T-helper 1 cell (primary cell): Measurements from ENCODE around the gene DHCR7.

ENCODE experiments used
- DNase-seq, 5 donors: peaks; one replicate each; pipeline ENCODE4 v3.0.0-alpha.2; 2012 to 2020

DHCR7 gene

DNA sequence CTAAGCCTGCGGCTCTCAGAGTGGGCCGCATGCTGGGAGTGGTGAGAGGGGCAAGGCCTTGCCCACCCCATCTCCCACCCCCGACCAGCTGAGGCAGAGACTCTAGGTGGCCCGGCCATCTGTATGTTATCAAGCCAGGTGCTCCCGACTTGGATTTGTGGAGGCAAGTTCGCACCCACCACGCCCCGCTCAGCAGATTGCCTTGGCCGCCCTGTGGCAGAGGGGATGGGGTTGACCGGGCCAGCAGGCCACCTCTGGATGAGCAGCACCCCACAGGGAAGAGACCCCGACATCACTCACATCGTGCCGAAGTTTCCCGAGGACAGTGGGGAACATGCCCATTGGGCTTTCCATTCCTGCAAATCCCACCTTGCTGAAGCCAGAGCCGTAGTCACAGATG is 40.8 kb downstream of the DHCR7 start:
- no peak for DNase-seq

DNA sequence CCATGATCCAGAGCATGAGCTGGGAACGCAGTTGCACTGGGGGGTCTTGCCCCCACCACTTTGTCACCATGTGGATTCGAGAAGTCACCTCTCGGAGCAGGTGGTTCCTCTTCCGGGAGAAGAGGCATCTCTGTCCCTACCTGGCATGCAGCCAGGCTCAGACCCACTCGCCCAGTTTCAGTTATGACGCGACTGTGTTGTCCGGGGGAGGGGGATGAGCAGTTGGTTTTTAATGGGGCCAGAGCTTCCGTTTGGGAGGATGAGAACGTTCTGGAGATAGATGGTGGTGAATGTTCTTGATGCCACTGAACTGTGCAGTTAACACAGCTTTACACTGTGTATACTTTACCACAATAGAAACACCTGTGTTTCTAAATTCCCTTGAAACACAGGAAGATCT is 41.5 kb downstream of the DHCR7 start:
- no peak for DNase-seq

- DNase-seq: no peak
These were observed 44.0 kb downstream of the DHCR7 start for GRCh38 chr11:71404209-71404608.

GRCh38 chr11:71402878-71403277 is 45.3 kb downstream of the DHCR7 start:
- DNase-seq: no peak

- DNase-seq: no peak
These were observed 48.0 kb downstream of the DHCR7 start for GRCh38 chr11:71400216-71400615.

DNA sequence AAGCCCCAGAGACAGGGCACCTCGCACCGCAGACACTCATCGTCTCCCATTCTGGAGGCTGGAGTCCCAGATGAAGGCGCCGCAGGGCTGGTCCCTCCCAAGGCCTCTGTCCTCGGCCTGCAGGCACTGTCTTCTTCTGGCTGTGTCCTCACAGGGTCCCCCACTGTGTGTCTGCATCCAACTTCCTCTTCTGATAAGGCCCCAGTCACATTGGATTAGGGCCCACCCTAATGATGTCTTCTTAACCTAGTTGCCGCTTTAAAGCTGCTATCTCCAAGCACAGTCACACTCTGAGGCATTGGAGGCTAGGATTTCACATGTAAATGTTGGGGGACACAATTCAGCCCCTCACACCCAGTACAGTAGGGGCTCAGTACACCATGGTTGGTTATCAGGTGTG is 48.9 kb downstream of the DHCR7 start:
- DNase-seq: no peak

DNA sequence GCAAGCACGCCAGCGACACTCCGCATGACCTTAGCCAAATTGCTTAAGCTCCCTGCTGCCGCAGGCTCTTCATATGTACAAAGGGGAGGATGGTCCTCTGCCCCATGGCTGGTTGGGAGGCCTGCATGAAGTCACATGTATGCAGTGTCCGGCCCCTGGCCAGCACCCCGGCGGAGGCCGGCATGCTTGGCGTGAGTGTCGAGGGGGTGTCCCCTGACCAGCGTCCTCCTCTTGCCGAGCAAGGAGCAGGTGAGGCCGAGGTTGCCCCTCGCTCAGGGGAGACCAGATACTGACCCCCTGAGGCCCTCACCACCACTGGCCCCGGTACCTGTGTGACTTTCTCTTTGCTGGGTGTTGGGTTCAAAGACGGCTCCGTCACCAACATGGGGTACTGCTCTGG is 50.2 kb downstream of the DHCR7 start:
- no peak for DNase-seq

- DNase-seq: no peak
These were observed 50.8 kb downstream of the DHCR7 start for GRCh38 chr11:71397331-71397860.

DNA sequence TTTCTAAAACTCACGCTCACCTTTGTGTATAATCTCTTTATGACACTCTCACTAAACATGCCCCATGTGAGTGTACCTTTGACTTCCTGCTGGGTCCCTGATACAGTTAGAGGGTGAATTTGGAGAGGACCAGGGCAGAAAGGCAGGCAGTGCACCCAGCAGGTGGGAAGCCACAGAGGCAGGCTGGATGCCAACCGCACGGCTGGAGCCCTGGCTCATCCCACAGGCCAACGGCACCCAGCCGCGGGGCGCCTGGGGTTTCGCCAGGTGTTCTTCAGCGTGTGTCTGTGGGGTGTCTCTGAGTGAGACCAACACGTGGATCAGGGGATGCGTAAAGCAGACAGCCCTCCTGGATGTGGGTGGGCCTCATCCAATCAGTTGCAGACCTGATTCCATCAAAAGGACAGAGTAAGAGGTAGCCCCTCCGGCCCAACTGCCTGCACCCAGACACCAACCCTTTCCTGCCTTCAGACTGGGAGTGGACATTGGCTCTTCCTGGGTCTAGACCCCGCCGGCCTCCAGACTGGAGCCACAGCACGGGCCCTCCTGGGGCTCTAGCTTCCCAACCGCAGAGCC is 51.6 kb downstream of the DHCR7 start:
- DNase-seq: no peak

GRCh38 chr11:71395774-71396173 is 52.4 kb downstream of the DHCR7 start:
- no peak for DNase-seq

GRCh38 chr11:71395263-71395560 is 53.0 kb downstream of the DHCR7 start:
- no peak for DNase-seq

DNA sequence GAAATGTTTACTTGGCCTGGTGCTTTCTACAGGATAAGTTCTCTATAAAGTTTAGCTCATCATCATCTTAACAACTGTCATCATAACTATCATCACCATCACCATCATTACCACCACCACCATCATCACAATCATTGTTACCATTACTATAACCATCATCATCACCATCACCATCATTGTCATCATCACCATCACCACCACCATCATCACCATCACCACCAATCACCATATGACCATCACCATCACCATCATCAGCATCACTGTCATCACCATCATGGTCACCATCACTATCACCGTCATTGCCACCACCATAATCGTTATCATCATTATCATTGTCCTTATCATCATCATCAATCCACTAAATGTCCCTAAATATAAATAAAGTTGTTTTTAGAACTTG is 54.9 kb downstream of the DHCR7 start:
- DNase-seq: no peak

DNA sequence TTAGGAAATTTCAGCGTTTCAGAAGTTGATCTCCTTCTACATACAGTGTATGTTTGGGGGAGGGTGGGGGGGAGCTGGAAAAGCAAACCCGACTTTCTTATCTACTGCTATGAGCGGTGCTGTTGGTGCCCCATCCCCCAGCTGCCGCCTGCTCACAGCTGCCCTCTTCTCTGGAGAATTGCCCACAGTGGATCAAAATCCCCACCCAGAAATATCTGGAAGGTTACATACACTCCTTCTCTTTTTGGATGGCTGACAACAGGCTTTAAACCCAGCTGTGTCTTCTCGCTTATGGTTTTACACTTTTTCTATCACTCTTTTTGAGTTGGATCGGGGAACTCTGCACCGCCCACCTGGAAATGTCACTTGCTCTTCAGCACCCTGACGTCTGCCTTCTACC is 56.4 kb downstream of the DHCR7 start:
- no peak for DNase-seq

DNA sequence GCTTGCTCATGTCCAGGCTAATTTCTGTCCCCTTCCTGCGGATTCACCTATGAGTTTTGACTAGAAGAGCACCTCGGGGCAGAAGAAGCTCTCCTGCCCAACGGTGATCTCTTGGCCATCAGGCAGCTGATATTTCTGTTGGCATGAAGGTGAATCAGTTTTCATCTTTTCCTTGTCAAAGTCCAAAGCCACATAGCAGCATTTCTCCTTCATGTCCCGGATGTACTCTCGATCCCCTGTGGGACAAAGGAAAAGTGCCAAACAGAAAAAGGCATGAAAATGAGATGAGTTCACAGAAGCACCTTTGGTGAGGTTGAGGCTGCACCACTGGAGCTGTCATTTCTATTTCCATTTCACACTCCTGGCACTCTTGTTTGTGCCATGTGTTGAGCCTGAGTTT is 56.8 kb downstream of the DHCR7 start:
- no peak for DNase-seq

DNA sequence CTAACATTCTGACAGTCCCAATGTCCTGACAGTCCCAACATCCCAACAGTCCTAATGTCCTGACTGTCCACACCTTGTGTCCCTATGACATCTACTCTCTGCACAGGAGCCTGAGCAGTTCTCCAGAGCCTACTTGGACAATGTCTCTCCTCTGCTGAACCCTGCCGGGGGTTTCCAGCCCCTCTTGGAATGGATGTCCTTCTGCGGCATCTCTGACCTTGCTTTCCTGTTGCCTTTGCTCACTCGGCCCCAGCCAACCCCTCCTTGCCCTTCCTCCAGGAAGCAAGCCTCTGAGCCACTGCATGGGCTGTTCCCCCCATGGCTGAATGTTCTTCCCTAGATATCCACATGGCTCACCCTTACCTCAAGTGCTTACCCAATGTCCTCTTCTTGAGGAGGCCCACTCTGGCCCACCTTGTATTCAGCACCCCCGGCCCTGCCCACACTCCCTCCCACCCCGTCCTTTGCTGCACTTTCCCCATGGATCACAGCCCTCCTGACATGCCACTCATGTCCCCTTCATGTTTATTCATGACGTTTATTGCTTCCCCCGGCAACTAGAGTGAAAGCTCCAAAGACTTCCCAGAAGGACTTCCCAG is 59.5 kb downstream of the DHCR7 start:
- DNase-seq: peak in 1 of 5 donors; percentile 13

DNA sequence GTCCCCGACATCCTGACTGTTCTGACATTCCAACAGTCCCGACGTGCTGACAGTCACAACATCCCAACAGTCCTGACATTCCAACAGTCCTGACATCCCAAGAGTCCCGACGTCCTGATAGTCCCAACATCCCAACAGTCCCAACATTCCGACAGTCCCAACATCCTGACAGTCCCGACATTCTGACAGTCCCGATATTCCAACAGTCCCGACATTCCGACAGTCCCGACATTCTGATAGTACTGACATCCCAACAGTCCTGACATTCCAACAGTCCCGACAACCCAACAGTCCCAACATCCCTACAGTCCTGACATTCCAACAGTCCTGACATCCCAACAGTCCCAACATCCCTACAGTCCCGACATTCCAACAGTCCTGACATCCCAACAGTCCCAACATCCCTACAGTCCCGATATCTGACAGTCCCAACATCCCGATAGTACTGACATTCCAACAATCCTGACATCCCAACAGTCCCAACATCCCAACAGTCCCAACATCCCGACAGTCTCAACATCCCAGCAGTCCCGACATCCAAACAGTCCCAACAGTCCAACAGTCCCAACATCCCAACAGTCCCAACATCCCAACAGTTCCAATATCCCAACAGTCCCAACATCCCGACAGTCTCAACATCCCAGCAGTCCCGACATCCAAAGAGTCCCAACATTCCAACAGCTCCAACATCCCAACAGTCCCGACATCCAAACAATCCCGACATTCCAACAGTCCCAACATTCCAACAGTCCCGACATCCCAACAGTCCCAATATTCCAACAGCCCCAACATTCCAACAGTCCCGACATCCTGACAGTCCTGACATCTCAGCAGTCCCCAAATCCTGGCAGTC is 60.2 kb downstream of the DHCR7 start:
- DNase-seq: no peak

DNA sequence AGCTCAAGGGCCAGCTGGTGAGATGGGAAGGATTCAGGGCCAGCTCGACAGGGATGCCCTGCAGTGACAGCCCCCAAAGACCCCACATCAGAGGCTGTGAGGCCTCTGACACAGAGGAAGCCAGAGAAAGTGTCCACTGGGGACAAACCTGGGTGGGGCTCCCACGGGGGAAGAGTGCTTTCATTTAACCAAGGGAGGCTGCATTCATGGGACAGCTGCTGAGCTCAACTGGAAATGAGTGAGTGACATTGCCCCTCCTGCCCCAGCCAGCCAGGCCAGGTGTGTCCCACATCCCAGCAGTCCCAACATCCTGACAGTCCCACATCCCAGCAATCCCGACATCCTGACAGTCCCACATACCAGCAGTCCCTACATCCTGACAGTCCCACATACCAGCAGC is 61.0 kb downstream of the DHCR7 start:
- DNase-seq: no peak

DNA sequence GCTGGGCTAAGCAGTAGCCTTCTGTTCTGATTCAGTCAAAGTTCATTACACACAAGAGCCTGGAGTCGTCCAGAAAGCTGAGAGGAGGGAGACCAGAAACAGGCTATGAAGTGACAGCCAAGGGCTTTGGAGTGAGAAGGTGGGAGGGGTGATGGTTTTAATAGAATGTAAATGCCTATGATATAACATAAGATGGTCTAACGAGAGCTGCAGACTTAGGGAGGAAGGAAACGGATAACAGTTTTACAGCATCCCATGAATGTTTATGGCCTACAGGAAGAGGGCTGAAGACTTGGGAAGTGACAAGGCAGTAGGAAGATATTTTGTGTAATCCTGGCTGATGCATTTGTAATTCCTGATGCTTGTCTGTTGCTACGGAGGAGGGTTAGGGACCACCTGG is 62.0 kb downstream of the DHCR7 start:
- DNase-seq: no peak

DNA sequence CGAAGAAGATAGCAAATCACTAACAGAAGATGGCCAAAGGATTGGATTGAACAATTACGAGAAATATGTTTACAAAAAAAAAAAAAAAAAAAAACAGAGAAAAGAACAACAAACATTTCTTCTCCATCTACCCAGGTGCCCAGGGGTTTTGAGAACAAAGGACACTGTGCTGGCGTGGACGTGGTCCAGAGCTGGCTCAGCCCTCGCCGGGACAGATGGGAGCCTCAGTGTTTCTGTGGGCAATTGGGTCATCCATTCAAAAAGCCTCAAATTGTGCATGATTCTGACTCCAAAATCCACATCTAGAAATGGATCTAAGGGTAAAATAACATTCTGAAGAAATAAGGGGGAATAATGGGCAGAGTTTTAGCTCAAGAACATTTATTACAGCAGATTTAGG is 63.1 kb downstream of the DHCR7 start:
- DNase-seq: no peak

GRCh38 chr11:71384561-71384960 is 63.6 kb downstream of the DHCR7 start:
- DNase-seq: no peak
